Colon (tissue), 2 donors: ENCODE data around the gene PSMA2.

Experiments
- FAIRE-seq: peaks from 2 replicates; lab custom pipeline; 2012; peaks lifted over from hg19 to GRCh38; lab: Jason Lieb, UNC
- donor health status: control.
- donor health status: control.

PSMA2 gene

GRCh38 chr7:42940985-42941847 lies 9.2 kb upstream of the PSMA2 start:
- no peak for FAIRE-seq

GRCh38 chr7:42939457-42940240 lies 7.7 kb upstream of the PSMA2 start:
- FAIRE-seq = no peak

GRCh38 chr7:42935861-42936260 lies 3.9 kb upstream of the PSMA2 start:
- no peak for FAIRE-seq

- no peak for FAIRE-seq
These were observed 2.3 kb upstream of the PSMA2 start for GRCh38 chr7:42934291-42934690.

GRCh38 chr7:42932811-42933591 lies 1.0 kb upstream of the PSMA2 start:
- FAIRE-seq = no peak

- FAIRE-seq = no peak
These were observed 534 bp downstream of the PSMA2 start for GRCh38 chr7:42931447-42931833.

GRCh38 chr7:42930889-42931288 lies 1.1 kb downstream of the PSMA2 start:
- FAIRE-seq = no peak

- no peak for FAIRE-seq
These were observed 2.5 kb downstream of the PSMA2 start for GRCh38 chr7:42929449-42929848.

- no peak for FAIRE-seq
These were observed 3.2 kb downstream of the PSMA2 start for GRCh38 chr7:42928754-42929153.

GRCh38 chr7:42926204-42926603 lies 5.8 kb downstream of the PSMA2 start:
- FAIRE-seq = no peak

- FAIRE-seq = no peak
These were observed 6.3 kb downstream of the PSMA2 start for GRCh38 chr7:42925630-42926029.

- FAIRE-seq = no peak
These were observed 7.6 kb downstream of the PSMA2 start for GRCh38 chr7:42924223-42924838.

GRCh38 chr7:42922017-42922753 lies 9.8 kb downstream of the PSMA2 start:
- FAIRE-seq = no peak

GRCh38 chr7:42915356-42915755 lies 16.6 kb downstream of the PSMA2 start:
- FAIRE-seq = no peak

- no peak for FAIRE-seq
These were observed 17.4 kb downstream of the PSMA2 start for GRCh38 chr7:42914421-42915045.

GRCh38 chr7:42914009-42914408 lies 18.0 kb downstream of the PSMA2 start:
- no peak for FAIRE-seq

GRCh38 chr7:42913591-42913990 lies 18.4 kb downstream of the PSMA2 start:
- FAIRE-seq = no peak

- no peak for FAIRE-seq
These were observed 20.2 kb downstream of the PSMA2 start, which contains the start of gene C7orf25 for GRCh38 chr7:42911454-42912447. TSS of gene C7orf25 (minus strand) at chr7:42912070. CDS start at chr7:42910900, 1,170 bp downstream.

- FAIRE-seq = no peak
These were observed 21.7 kb downstream of the PSMA2 start for GRCh38 chr7:42910306-42910705.

GRCh38 chr7:42907316-42907715 lies 24.7 kb downstream of the PSMA2 start:
- no peak for FAIRE-seq
